T-helper 2 cell (primary cell): Measurements from ENCODE around the gene ACER1.
"Not testable (repeated sequence)": the region's sequence is repeated elsewhere in the genome, so short reads cannot be mapped to it uniquely, and the experiment has no call there.

Experiments
- DNase-seq, 5 experiments: peaks; one replicate each; pipeline versions ENCODE4 v3.0.0 to v3.0.0-alpha.2; 2012 to 2022

Gene ACER1

GRCh38 chr19:6355321-6356040, 22.1 kb upstream of the ACER1 start:
- DNase-seq: not testable (repeated sequence)

- no peak for DNase-seq
Observed at GRCh38 chr19:6354098-6354674, 20.8 kb upstream of the ACER1 start.

- no peak for DNase-seq
Observed at GRCh38 chr19:6352381-6353165, 19.2 kb upstream of the ACER1 start.

- no peak for DNase-seq
Observed at GRCh38 chr19:6350688-6351087, 17.3 kb upstream of the ACER1 start.

- not testable (repeated sequence) for DNase-seq
Observed at GRCh38 chr19:6349271-6349670, 15.9 kb upstream of the ACER1 start.

- no peak for DNase-seq
Observed at GRCh38 chr19:6343462-6343861, 10.1 kb upstream of the ACER1 start.

GRCh38 chr19:6340493-6341201, 7.2 kb upstream of the ACER1 start:
- DNase-seq: no peak

- no peak for DNase-seq
Observed at GRCh38 chr19:6334490-6335285, 1.3 kb upstream of the ACER1 start.

- DNase-seq: no peak
Observed at GRCh38 chr19:6326815-6327214, 6.6 kb downstream of the ACER1 start.

GRCh38 chr19:6325614-6326013, 7.8 kb downstream of the ACER1 start:
- no peak for DNase-seq

GRCh38 chr19:6324757-6325156, 8.7 kb downstream of the ACER1 start:
- no peak for DNase-seq

GRCh38 chr19:6322284-6322683, 11.1 kb downstream of the ACER1 start:
- DNase-seq: no peak

GRCh38 chr19:6319376-6319775, 14.0 kb downstream of the ACER1 start:
- DNase-seq: no peak

- DNase-seq: peak in 1 of 5 experiments; percentile 12
Observed at GRCh38 chr19:6318772-6319171, 14.6 kb downstream of the ACER1 start.

- not testable (repeated sequence) for DNase-seq
Observed at GRCh38 chr19:6315646-6316045, 17.8 kb downstream of the ACER1 start.

GRCh38 chr19:6313398-6313969, 19.9 kb downstream of the ACER1 start:
- no peak for DNase-seq

GRCh38 chr19:6312018-6312417, 21.4 kb downstream of the ACER1 start:
- DNase-seq: no peak

- no peak for DNase-seq
Observed at GRCh38 chr19:6298413-6298812, 35.0 kb downstream of the ACER1 start.

GRCh38 chr19:6297202-6297601, 36.2 kb downstream of the ACER1 start:
- DNase-seq: no peak

- DNase-seq: no peak
Observed at GRCh38 chr19:6292006-6292405, 41.4 kb downstream of the ACER1 start.

GRCh38 chr19:6288737-6289136, 44.7 kb downstream of the ACER1 start:
- no peak for DNase-seq
